GM23248 (cell line): ENCODE data around the gene HHEX. TPM values are rescaled to one million over a fixed set of nuclear protein-coding genes. Genes with fewer than 3 reads are reported as not detected.

ENCODE experiments used
- DNase-seq: peaks from one replicate; pipeline ENCODE4 v3.0.0-alpha.2; 2015
- H2AFZ ChIP-seq: fragments of 200-600 bp; sonication (generic); 2 replicates; pipeline ENCODE4 v1.6.1; 2016; ENCODE audit warnings: antibody characterized with exemption
- H3F3A ChIP-seq: fragments of 200-600 bp; sonication (generic); 2 replicates; pipeline ENCODE4 v1.6.1; 2016; ENCODE audit warnings: mild to moderate bottlenecking, antibody characterized with exemption, mixed run types; ENCODE audit not compliant: insufficient read depth
- H3K27ac ChIP-seq: fragments of 200-600 bp; sonication (generic); 2 replicates; pipeline ENCODE4 v1.5.1; 2016; ENCODE audit warnings: mild to moderate bottlenecking
- H3K27me3 ChIP-seq: fragments of 200-600 bp; sonication (generic); replicated peaks from 2 replicates; pipeline ENCODE4 v1.6.1; 2016; ENCODE audit warnings: mild to moderate bottlenecking; ENCODE audit not compliant: insufficient read depth
- H3K36me3 ChIP-seq: fragments of 200-600 bp; sonication (generic); 2 replicates; pipeline ENCODE4 v1.6.1; 2016; ENCODE audit warnings: low read depth, mild to moderate bottlenecking
- H3K4me1 ChIP-seq: fragments of 200-600 bp; sonication (generic); 2 replicates; pipeline ENCODE4 v1.6.1; 2016; ENCODE audit warnings: mild to moderate bottlenecking; ENCODE audit not compliant: insufficient read depth
- H3K4me2 ChIP-seq: fragments of 200-600 bp; sonication (generic); one replicate; pipeline ENCODE4 v1.6.1; 2016; ENCODE audit warnings: mild to moderate bottlenecking; ENCODE audit not compliant: unreplicated experiment
- H3K4me3 ChIP-seq: fragments of 200-600 bp; sonication (generic); 2 replicates; pipeline ENCODE4 v1.5.1; 2016; ENCODE audit warnings: mild to moderate bottlenecking
- H3K79me2 ChIP-seq: fragments of 200-600 bp; sonication (generic); 2 replicates; pipeline ENCODE4 v1.6.1; 2016; ENCODE audit warnings: mild to moderate bottlenecking; ENCODE audit not compliant: insufficient read depth
- H3K9ac ChIP-seq: fragments of 200-600 bp; sonication (generic); 2 replicates; pipeline ENCODE4 v1.6.1; 2016; ENCODE audit warnings: mild to moderate bottlenecking
- H3K9me2 ChIP-seq: fragments of 200-600 bp; sonication (generic); 2 replicates; pipeline ENCODE4 v1.6.1; 2016; ENCODE audit warnings: mixed run types, mild to moderate bottlenecking, moderate library complexity; ENCODE audit not compliant: insufficient read depth
- H3K9me3 ChIP-seq: fragments of 200-600 bp; sonication (generic); one replicate; pipeline ENCODE4 v1.6.1; 2017; ENCODE audit warnings: low read depth
- H4K20me1 ChIP-seq: fragments of 200-600 bp; sonication (generic); 2 replicates; pipeline ENCODE4 v1.6.0; 2016; ENCODE audit not compliant: insufficient read depth
- EZH2 ChIP-seq: fragments of 200-600 bp; sonication (generic); IDR thresholded peaks from 2 replicates; pipeline ENCODE4 v1.6.1; 2018; ENCODE audit warnings: antibody characterized with exemption, mild to moderate bottlenecking; ENCODE audit not compliant: insufficient read depth, poor library complexity, severe bottlenecking
- EZH2phosphoT487 ChIP-seq: fragments of 200-600 bp; sonication (generic); IDR thresholded peaks from 2 replicates; pipeline ENCODE4 v1.6.1; 2018; ENCODE audit warnings: antibody characterized with exemption, moderate library complexity, mild to moderate bottlenecking, low read depth; ENCODE audit not compliant: insufficient read depth
- WGBS, 2 experiments: methylation state at CpG; one replicate each; pipeline ENCODE4 v1.1.6; 2015 to 2017; ENCODE audit warnings: low lambda C conversion rate in 2 of 2, low coverage in 1 of 2; ENCODE audit errors: missing lambda C conversion rate in 2 of 2; 5-methylcytosine and 5-hydroxymethylcytosine counted together
- in situ Hi-C: fragments of 300-500 bp; cut with MboI; formaldehyde crosslinking; loops from 2 replicates; pipeline ENCODE4 v1.15.0; 2020
- polyA plus RNA-seq: library from polyadenylated mRNA; unstranded; fragments of >200 nt; fragmentation: Nextera tagmentation; extraction: Ambion mirVana; gene quantifications from 2 replicates; pipeline ENCODE4 v1.2.1, GENCODE V29; 2016
- total RNA-seq: library from RNA; depleted of rRNA; stranded (reverse); fragments of >200 nt; shearing (Covaris generic); gene quantifications from 2 replicates; pipeline ENCODE4 v1.2.3, GENCODE V29; 2014

The HHEX gene
- total and polyA plus RNA-seq, 2 experiments from 2014 or later: 0.10 to 0.54 TPM

- 32 to 51% methylated on average over 2 of the region's 2 CpGs for WGBS, 2 experiments
- Histone ChIP-seq H3K27ac (no peak overlapping the region), H2AFZ (no peak overlapping the region), H3K9ac (no peak overlapping the region), H3K4me1 (no peaks in the 10 kb centered on the region), H3K79me2 (no peaks in the 10 kb centered on the region), H3K9me3 (no peaks in the 10 kb centered on the region), H3K36me3 (no peaks in the 10 kb centered on the region), H3K4me2 (no peak overlapping the region), H3K4me3 (no peak overlapping the region), H4K20me1 (no peaks in the 10 kb centered on the region), H3K9me2 (no peaks in the 10 kb centered on the region), H3F3A (no peaks in the 10 kb centered on the region), H3K27me3 (peaks cover 20% of the 10 kb centered on the region)
- DNase-seq: no peak
- TF ChIP-seq EZH2phosphoT487 (no peak), EZH2 (no peak)
- in situ Hi-C loops: no loop called here
Observed at GRCh38 chr10:92729886-92730285, 40.1 kb downstream of the HHEX start.

GRCh38 chr10:92732958-92733357 lies 43.2 kb downstream of the HHEX start:
- Histone ChIP-seq H3K9me3 (no peaks in the 10 kb centered on the region), H3K36me3 (no peaks in the 10 kb centered on the region), H3K9me2 (no peaks in the 10 kb centered on the region), H3K79me2 (no peaks in the 10 kb centered on the region), H2AFZ (no peak overlapping the region), H3F3A (no peaks in the 10 kb centered on the region), H3K4me3 (no peak overlapping the region), H3K27me3 (peaks cover 14% of the 10 kb centered on the region; the same call in 1 of the 2 replicates), H3K9ac (no peak overlapping the region), H3K27ac (no peak overlapping the region), H4K20me1 (no peaks in the 10 kb centered on the region), H3K4me2 (no peak overlapping the region), H3K4me1 (no peaks in the 10 kb centered on the region)
- DNase-seq: no peak
- TF ChIP-seq EZH2 (no peak), EZH2phosphoT487 (no peak)
- WGBS, 2 experiments: 32 to 39% methylated on average over 2 of the region's 2 CpGs
- in situ Hi-C loops: no loop called here

- Histone ChIP-seq H3K4me1 (no peaks in the 10 kb centered on the region), H4K20me1 (no peaks in the 10 kb centered on the region), H3K9ac (no peak overlapping the region), H3F3A (no peaks in the 10 kb centered on the region), H3K9me3 (no peaks in the 10 kb centered on the region), H3K27ac (no peak overlapping the region), H3K36me3 (no peaks in the 10 kb centered on the region), H2AFZ (no peak overlapping the region), H3K4me2 (no peak overlapping the region), H3K79me2 (no peaks in the 10 kb centered on the region), H3K4me3 (no peak overlapping the region), H3K27me3 (peaks cover 14% of the 10 kb centered on the region; the same call in 1 of the 2 replicates), H3K9me2 (no peaks in the 10 kb centered on the region)
- in situ Hi-C loops: no loop called here
- no peak for DNase-seq
- TF ChIP-seq EZH2 (no peak), EZH2phosphoT487 (no peak)
Observed at GRCh38 chr10:92734301-92734700, 44.5 kb downstream of the HHEX start.

GRCh38 chr10:92735938-92736337 lies 46.2 kb downstream of the HHEX start:
- Histone ChIP-seq H3K27me3 (peaks cover 14% of the 10 kb centered on the region; the same call in 1 of the 2 replicates), H3K27ac (no peak overlapping the region), H3K79me2 (no peaks in the 10 kb centered on the region), H3K4me1 (no peaks in the 10 kb centered on the region), H3K4me3 (no peak overlapping the region), H3K9ac (no peak overlapping the region), H4K20me1 (no peaks in the 10 kb centered on the region), H2AFZ (no peak overlapping the region), H3F3A (no peaks in the 10 kb centered on the region), H3K4me2 (no peak overlapping the region), H3K9me2 (no peaks in the 10 kb centered on the region), H3K9me3 (no peaks in the 10 kb centered on the region), H3K36me3 (no peaks in the 10 kb centered on the region)
- DNase-seq: no peak
- 42 to 47% methylated on average over 3 of the region's 3 CpGs for WGBS, 2 experiments
- in situ Hi-C loops: no loop called here
- TF ChIP-seq EZH2 (no peak), EZH2phosphoT487 (no peak)

- H3K9me2 ChIP-seq: no peaks in the 10 kb centered on the region
- DNase-seq: no peak
- 69 to 70% methylated on average over 7 of the region's 7 CpGs for WGBS, 2 experiments
- no peaks in the 10 kb centered on the region for H3K36me3 ChIP-seq
- H3F3A ChIP-seq: no peaks in the 10 kb centered on the region
- no peaks in the 10 kb centered on the region for H4K20me1 ChIP-seq
- TF ChIP-seq EZH2: no peak
- no peak for TF ChIP-seq EZH2phosphoT487
- H3K9ac ChIP-seq: no peak overlapping the region
- H3K4me3 ChIP-seq: no peak overlapping the region
- H3K27me3 ChIP-seq: peaks cover 13% of the 10 kb centered on the region; the same call in 1 of the 2 replicates
- H3K4me1 ChIP-seq: no peaks in the 10 kb centered on the region
- no peak overlapping the region for H2AFZ ChIP-seq
- no peak overlapping the region for H3K27ac ChIP-seq
- H3K4me2 ChIP-seq: no peak overlapping the region
- no peaks in the 10 kb centered on the region for H3K9me3 ChIP-seq
- H3K79me2 ChIP-seq: no peaks in the 10 kb centered on the region
- in situ Hi-C loops: no loop called here
Observed at GRCh38 chr10:92737484-92737883, 47.7 kb downstream of the HHEX start.
